H7 (cell line): ENCODE data around the gene KCNQ2. TPM values are rescaled to one million over a fixed set of nuclear protein-coding genes. Genes with fewer than 3 reads are reported as not detected.

ENCODE experiments used
- DNase-seq: peaks from one replicate; pipeline ENCODE4 v3.0.0; 2012
- H3K27me3 ChIP-seq: 2 replicates; pipeline ENCODE4 v1.6.0; 2011; ENCODE audit warnings: mild to moderate bottlenecking, low read length; ENCODE audit not compliant: control insufficient read depth, insufficient read depth
- H3K36me3 ChIP-seq: replicated peaks from 2 replicates; pipeline ENCODE4 v1.5.1; 2011; ENCODE audit warnings: low read length; ENCODE audit not compliant: control insufficient read depth, insufficient read depth
- H3K4me3 ChIP-seq: 2 replicates; pipeline ENCODE4 v1.5.1; 2011; ENCODE audit warnings: low read depth, mild to moderate bottlenecking, control low read depth, low read length, moderate library complexity; ENCODE audit not compliant: insufficient read depth
- total RNA-seq: library from RNA; depleted of rRNA; stranded (reverse); fragments of >200 nt; shearing (Covaris generic); gene quantifications from 2 replicates; pipeline ENCODE4 v1.2.3, GENCODE V29; 2014

The KCNQ2 gene
- total RNA-seq, 1 experiment from 2014 or later, result 129 TPM

- Histone ChIP-seq H3K27me3 (no peaks in the 10 kb centered on the region), H3K36me3 (no peaks in the 10 kb centered on the region), H3K4me3 (no peak overlapping the region)
- no peak for DNase-seq
Measured at GRCh38 chr20:63439866-63440265, 32.6 kb downstream of the KCNQ2 start.

- DNase-seq, result no peak
- Histone ChIP-seq H3K4me3 (no peak overlapping the region), H3K36me3 (no peaks in the 10 kb centered on the region), H3K27me3 (no peaks in the 10 kb centered on the region)
Measured at GRCh38 chr20:63438121-63438520, 34.3 kb downstream of the KCNQ2 start.

DNA sequence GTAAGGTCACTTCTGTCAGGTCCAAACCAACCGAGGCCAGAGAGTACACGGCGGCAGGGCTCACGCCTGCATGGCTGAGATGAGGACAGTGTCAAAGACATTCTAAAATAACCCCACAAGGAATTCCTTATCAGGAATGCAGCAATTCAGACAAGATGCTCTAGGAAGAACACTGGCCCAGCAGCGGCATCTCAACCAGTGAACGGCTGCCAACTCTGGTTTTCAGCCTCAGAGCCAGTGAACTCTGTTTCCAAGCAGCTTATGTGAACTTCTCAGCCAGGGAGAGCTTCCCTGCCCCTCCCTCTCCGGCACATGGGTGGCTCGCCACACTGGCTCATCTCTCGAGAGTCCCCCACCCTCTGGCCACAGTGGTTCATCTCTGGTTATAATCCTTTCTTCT, 36.9 kb downstream of the KCNQ2 start:
- no peak for DNase-seq
- Histone ChIP-seq H3K36me3 (no peaks in the 10 kb centered on the region), H3K4me3 (no peak overlapping the region), H3K27me3 (no peaks in the 10 kb centered on the region)

- DNase-seq, result peak; percentile 96
- no peaks in the 10 kb centered on the region for H3K36me3 ChIP-seq
- H3K4me3 ChIP-seq, result no peak overlapping the region
- no peaks in the 10 kb centered on the region for H3K27me3 ChIP-seq
Measured at GRCh38 chr20:63434599-63435378, 37.7 kb downstream of the KCNQ2 start.

- H3K4me3 ChIP-seq, result no peak overlapping the region
- H3K27me3 ChIP-seq, result no peaks in the 10 kb centered on the region
- no peak for DNase-seq
- no peaks in the 10 kb centered on the region for H3K36me3 ChIP-seq
Measured at GRCh38 chr20:63433756-63434531, 38.5 kb downstream of the KCNQ2 start.

- Histone ChIP-seq H3K27me3 (no peaks in the 10 kb centered on the region), H3K4me3 (no peak overlapping the region), H3K36me3 (no peaks in the 10 kb centered on the region)
- no peak for DNase-seq
Measured at GRCh38 chr20:63433351-63433750, 39.1 kb downstream of the KCNQ2 start.

GRCh38 chr20:63432577-63433325, 39.7 kb downstream of the KCNQ2 start:
- Histone ChIP-seq H3K36me3 (no peaks in the 10 kb centered on the region), H3K27me3 (no peaks in the 10 kb centered on the region), H3K4me3 (no peak overlapping the region)
- DNase-seq, result peak; percentile 96

- H3K4me3 ChIP-seq, result no peak overlapping the region
- H3K36me3 ChIP-seq, result no peaks in the 10 kb centered on the region
- no peak for DNase-seq
- no peaks in the 10 kb centered on the region for H3K27me3 ChIP-seq
Measured at GRCh38 chr20:63431944-63432343, 40.5 kb downstream of the KCNQ2 start.

DNA sequence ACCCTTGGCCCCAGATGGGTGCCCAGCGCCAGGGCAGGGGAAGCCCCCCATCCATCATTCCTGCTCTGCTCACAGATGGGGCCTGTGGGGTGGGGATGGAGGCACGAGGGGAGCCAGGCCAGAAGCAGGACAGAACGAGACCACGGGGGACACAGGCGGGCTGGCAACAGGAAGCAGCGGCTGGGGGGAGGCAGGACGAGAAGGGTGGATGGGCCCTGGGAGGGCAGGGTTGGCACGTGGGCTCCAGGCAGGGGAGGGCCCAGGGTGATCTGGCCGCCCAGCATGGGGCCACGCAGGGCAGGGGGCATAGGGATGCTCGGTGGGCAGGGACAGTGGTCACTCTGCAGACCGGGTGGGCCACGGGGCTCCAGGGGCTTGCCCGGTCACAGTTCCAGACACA, 41.6 kb downstream of the KCNQ2 start:
- Histone ChIP-seq H3K36me3 (no peaks in the 10 kb centered on the region), H3K27me3 (no peaks in the 10 kb centered on the region), H3K4me3 (no peak overlapping the region)
- no peak for DNase-seq

GRCh38 chr20:63429992-63430391, 42.5 kb downstream of the KCNQ2 start:
- no peak for DNase-seq
- Histone ChIP-seq H3K4me3 (no peak overlapping the region), H3K36me3 (no peaks in the 10 kb centered on the region), H3K27me3 (no peaks in the 10 kb centered on the region)

DNA sequence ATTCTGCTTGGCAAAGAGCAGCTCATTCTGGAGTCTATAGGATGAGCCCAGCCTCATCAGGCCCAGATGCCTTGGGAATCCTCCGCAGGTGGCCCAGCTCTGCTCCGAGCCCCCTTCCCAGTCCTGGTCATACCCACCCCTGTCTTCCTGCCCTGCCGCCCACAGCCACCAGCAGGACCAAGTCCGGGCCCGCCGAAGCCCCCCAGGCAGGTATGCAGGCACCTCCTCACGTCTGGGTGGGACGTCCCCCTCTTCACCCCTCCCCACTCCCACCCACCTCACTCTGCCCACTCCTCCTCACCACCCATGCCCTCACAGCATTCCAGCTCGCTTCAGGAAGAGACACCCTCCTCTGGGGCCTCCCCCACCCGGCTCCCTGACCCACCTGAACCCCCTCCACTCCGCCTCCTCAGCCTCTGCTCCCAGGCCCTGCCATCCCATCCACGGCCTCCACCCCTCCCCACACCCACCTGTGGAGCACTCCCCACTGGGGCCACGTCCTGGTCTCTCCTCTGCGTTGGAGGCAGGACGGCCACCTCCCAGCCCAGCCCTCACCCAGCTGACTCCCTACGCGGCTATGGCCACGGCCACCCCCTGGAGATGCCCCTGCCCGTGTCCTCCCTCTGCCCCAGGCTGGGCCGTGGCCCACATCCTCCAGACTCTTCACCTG, 43.4 kb downstream of the KCNQ2 start:
- no peaks in the 10 kb centered on the region for H3K36me3 ChIP-seq

DNA sequence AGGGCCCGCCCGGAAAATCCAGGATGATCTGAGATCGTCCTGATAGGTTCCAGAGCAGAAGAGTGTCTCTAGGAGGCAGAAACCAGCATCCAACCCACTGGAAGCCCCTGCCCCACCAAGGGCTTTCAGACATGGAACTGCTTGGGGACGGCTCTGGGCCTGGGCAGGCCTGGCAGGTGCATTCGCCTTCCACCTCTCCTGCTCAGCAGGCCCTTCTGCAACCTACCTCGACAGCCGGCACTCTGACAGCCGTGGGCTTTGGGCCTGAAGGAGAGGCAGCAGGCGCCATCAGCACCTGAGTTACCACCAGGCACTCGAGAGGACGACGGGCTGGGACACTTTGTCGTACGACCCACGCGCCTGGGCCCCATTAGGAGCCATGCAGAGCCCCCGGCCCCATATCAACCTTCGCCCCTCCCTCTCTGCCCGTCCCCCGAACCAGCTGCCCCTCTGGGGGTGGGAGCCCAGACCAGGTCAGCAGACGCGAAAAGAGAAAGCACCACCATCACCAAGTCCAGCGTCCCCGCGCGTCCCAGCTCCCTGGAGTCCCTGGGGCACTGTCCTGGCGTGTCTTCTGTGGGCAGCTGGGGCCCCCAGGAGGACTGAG, 44.6 kb downstream of the KCNQ2 start:
- Histone ChIP-seq H3K36me3 (no peaks in the 10 kb centered on the region), H3K4me3 (no peak overlapping the region), H3K27me3 (no peaks in the 10 kb centered on the region)
- DNase-seq, result no peak

More for the DNA sequence above, 43.4 kb downstream of the KCNQ2 start:
- DNase-seq, result no peak
- Histone ChIP-seq H3K27me3 (no peaks in the 10 kb centered on the region), H3K4me3 (no peak overlapping the region)

GRCh38 chr20:63427206-63427605, 45.2 kb downstream of the KCNQ2 start:
- H3K4me3 ChIP-seq, result no peak overlapping the region
- no peaks in the 10 kb centered on the region for H3K36me3 ChIP-seq

More at GRCh38 chr20:63427206-63427605, 45.2 kb downstream of the KCNQ2 start:
- no peak for DNase-seq
- H3K27me3 ChIP-seq, result no peaks in the 10 kb centered on the region
